HG03558 (cell line): Measurements from ENCODE around the gene A3GALT2.

Experiments used
- ATAC-seq: cut with Tn5 transposase; IDR thresholded peaks from one replicate; pipeline ENCODE4 v1.9.1; 2021; ENCODE audit warnings: moderate number of reproducible peaks; ENCODE audit not compliant: unreplicated experiment; ENCODE audit errors: extremely low read depth

The A3GALT2 gene

DNA sequence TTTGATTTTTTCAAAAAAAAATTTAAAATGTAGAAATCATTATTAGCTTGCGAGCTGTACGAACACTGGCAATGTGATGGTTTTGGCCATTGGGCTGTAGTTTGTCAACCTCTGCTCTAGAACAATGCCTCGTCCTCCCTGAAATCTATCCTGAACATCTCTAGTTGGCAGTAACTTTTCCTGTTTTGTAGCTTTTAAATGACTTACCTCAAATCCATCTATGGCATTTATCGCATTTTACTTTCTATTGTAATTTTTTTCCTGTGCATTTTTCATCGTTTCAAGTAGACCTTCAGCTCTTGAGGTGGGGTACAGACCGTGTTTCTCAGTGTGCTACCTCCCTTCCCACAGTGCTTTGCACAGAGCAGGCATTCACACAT lies 30.4 kb upstream of the A3GALT2 start:
- ATAC-seq = no peak

DNA sequence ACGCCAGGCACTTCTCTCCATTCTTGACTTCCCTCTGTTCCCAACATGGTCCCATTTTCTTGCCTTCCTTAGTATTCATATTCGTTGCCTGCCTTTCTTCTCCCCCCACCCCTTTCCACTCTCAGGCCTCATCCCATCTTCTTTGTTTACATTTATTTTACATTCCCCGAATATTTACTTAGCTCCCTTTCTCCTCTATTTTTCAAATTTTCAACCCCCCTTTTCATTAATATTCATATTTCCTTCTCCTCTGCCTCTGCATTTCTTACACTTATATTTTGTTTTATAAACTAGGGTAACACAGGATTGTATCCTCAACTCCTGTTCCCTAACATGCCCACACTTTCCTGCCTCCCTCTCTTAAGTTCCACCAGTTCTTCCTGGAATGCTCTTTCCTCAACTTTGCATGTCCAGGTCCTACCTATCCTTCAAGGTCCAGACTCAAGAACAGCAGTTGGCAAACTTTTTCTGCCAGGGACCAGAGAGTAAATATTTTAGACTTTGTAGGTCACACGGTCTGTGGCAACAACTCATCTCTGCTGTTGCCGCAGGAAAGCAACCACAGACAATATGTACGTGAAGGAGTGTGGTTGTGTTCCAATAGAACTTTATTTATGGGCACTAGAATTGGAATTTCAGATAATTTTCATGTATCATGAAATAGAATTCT lies 29.8 kb upstream of the A3GALT2 start:
- no peak for ATAC-seq

DNA sequence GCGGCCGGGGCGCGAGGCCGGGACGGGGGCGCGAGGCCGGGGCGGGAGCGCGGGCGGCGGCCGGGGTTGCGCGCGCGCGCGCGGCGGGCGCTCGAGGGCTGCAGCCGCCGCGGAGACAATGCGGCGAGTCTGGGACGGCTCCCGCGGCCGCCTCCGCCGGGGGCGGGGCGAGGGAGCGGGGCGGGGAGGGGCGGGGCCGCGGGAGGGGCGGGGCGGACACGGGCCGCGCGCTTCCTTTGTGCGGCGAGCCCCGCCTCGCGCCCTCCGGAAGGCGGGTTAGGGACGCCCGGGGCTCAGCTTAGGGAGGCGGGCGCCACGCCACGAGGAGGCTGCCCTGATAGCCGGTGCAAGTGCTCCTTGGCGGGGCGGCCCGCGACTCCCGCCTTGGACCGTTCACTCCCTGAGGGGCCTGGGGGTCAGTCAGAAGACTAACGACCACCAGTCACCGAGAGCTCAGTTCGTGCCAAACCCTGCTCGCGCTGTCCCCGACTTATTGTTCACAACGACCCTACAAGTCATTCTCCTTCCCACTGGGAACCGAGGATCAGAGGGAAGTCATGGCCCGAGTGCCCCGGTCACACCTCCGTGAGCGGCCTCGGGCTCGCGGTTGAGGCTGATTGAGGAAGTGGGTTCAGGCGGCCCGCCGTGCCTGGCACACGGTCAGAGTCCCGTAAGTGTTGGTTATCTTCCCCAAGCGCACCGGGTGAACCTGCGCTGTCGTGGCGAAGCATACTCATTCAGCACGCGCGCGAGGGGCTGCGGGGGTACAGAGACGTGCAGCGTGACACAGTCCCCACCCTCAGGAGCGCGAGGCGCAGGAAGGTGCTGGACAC lies 29.1 kb upstream of the A3GALT2 start:
- peak; percentile 57 for ATAC-seq

DNA sequence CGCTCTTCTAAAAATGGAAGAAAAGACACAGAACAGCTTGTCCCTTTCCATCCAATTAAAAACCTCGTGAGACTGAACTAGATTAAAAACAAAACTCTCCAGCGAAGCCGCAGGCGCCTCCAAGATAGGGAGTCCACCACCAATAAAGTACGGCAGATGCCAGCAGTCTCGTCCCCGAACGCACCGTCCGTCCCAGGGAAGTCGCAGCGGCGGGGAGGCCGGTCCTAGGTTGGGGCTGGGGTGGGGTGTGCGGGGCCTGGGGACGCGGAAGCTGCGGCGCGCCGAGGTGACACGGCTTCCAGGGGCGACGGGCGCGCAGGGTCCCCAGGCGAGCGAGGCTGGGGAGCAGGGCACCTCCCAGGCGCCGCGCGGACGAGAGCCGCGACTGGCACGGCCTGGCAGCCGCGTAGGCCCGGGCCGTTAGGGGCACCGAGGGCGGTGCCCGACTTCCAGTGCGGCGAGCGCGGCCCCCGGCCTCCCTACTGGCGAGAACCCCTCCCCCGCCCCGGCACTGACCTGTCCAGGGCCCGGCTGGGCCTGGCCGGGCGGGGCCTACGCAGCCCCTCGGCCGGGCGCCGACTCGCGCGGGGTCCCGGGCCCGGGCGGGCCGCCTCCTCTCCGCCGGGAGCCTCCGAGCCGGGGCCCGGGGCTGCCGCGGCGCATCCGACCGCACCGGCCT lies 28.3 kb upstream of the A3GALT2 start:
- ATAC-seq = peak; percentile 16

DNA sequence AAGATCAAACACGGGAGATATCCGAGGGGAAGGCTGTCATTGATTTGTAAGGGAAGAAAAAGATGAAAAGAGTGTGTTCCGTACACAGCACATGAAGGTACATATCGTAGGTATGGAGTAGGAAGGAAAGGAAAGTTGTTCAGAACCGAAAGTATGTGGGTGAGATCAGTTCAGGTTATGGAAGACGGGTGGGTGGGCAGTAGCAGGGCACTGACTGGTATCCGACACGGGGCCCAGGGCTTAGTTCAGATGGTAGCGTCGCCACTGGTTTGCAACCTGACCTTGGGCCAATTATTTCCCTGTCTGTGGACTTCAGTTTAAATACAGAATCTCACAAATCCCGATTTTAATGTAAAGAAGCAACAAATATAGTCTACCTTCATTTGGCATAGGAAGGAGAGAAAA lies 27.8 kb upstream of the A3GALT2 start:
- no peak for ATAC-seq

DNA sequence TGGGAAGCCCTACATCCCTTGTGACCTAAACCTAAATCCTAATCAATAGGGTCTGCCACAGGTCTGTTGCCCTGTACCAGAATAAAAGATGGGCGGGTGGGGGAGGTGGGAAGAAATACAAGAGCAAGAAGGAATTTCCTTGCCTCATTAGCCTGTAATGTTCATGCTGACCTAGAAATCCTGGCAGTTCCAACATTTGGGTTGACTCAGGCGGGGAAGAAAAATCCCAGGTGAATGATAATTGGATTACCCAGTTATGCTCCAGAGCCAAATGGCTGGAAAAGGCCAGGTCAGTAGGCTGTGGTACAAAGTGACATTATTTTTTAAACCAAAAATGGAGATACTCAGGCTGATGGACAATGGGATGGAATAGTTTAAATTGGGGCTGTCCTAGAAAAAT lies 27.3 kb upstream of the A3GALT2 start:
- ATAC-seq = no peak

DNA sequence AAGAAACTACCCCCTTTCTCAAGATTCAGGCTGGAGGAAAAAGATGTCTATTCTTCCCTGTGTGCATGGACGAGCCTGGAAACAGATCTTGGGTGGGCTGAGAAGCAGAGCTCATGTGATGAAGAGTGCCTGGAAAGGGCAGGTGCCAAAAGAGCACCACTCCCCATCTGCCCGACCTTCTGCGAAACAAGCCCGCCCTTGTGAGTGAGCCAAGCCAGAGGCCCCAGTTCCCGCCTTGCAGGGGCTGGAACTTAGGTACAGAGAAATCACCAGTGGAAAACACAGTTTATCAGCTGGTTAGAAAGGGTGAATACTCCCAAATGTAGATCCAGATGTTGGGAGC lies 26.7 kb upstream of the A3GALT2 start:
- ATAC-seq = no peak

DNA sequence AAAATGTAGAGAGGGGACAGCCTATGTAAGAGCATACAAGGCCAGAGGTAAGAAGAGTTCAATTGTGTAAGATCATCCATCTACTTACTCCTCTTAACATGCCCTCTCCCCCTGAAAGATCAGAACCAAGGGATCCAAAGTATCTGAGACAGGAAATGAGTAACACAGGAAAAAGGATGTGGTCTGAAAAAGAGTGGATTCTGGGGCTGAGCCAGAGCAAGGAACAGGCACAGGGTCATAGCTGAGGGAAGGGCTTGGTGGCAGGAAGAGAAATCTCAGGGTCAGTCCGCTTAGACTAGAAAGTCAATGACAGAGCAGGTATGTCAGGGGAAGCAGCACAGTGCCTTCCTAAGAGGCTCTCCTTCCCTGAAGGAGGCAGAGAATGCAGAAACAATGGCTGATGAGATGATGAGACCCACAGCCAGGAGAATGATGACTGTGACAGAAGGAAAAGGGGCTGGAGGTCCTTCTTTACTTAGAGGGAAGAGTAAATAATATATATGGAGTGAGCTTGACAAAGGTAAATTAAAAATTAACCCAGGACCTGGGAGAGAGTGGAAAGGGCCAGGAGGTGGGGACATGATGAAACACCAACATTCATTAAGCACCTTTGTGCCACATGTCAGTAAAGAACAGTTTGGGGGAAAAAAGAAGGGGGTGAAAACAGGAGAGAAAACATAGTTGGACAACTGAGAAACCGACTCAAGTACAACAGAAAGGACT lies 26.2 kb upstream of the A3GALT2 start:
- no peak for ATAC-seq

DNA sequence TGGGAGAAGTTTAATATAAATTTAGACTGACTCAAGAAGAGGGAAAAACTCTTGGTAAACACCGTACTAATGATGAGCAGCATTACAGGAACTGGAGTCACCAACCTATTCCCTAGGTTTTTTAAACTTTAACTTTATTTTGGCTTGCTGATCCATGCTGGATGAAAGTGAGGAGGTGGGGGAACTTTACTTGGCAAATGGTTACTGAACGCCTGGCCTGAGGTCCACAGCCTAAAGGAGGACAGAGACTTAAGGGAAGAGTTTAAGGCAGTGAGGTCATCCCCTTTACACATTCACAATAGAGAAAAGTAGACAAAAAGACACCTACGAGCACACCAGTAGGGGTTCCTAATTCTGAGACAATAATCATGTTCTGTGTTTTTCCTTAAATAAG lies 25.6 kb upstream of the A3GALT2 start:
- ATAC-seq = no peak

DNA sequence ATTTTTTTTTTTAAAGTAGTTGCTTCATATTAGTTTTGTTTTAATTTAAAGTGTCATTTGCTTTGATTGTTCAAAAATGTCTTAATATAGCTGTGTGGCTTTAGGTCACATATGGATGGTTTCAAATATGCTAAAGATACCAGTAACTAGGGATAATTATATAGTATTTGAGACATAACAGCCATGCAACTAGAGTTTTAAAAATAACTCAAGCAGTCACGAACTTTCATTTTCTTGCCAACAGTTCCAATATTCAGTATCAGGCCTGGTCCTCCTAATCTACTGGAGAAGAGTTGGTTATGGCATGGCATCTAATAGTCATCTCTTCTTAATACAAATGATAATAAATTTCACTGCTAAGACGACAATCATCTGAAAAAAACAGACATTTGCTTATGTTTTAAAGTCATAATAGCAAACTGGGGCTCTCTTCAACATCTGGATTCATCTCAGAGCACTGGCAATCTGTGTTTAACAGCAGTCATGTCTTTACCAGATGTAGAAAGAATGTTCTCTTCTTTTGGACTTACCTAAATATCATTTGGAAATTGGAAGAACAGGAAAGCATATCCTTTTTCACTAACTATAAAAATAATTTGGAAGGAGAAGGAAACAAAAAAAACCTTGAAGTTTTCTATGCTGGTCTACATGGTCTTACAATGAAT lies 24.1 kb upstream of the A3GALT2 start:
- ATAC-seq = no peak

DNA sequence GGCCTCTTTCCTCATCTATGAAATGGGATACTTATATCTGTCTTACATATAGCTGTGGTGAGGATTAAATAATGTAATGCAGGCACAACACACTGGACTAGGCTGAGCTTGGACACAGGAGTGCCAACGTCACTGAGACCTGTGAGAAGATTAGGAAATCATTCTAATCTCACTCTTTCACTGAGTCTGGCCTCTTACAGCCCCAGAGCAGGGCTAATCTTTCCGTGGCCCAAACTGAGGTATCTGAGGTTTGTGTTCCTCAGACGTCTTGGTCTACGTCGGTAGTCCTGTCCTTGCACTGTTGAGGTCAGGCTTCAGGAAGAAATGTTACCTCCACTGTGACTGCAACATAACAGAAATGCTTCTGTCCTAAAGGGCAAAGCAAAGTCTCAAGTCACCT lies 22.6 kb upstream of the A3GALT2 start:
- no peak for ATAC-seq

DNA sequence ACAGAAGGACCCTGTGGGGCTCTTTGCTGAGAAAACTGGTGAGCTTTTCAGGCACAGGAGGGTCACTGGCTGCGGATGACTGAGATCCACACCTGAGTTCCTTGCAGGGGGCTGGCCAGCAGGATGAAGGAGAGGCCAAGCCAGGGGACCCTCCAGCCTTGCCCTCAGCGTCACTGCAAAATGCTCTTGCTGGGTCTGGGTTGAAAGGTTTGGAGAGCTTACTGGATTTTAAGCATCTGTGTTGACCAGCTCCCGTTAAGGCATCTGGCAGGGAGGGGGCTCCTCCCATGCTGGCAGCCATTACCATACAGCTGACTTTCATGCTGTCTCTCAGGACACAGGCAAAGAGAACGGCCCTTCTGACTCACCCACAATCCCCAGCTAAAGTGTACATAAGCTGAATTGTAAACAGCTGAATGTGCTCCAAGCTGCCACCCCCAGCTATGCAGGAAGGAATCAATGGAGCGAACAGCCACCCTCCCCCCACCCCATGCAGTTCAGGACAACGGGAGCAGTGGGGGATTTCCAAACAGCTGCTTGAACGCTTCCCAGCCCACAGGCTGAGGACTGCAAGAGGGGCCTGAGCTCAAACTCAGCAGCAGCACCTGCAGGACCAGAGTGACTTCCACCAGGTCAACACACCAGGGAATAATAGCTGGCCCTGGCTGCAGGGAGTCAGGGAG lies 21.3 kb upstream of the A3GALT2 start:
- no peak for ATAC-seq

DNA sequence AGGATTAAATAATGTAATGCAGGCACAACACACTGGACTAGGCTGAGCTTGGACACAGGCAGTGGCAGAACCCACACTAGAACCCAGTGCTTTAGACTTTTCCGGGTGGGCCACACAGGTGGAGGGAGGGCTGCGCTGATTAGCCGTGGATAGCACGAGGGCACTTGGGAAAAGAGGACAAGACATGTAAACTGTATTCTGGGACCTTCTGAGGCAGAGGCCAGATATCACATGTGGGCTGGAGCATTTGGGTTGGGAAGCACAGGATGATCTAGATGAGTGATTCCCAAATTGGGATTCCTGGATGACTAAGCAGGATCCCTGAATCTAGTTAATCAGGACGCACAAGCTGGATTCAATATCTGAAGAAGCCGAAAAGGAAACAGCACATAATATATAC lies 20.3 kb upstream of the A3GALT2 start:
- ATAC-seq = no peak

DNA sequence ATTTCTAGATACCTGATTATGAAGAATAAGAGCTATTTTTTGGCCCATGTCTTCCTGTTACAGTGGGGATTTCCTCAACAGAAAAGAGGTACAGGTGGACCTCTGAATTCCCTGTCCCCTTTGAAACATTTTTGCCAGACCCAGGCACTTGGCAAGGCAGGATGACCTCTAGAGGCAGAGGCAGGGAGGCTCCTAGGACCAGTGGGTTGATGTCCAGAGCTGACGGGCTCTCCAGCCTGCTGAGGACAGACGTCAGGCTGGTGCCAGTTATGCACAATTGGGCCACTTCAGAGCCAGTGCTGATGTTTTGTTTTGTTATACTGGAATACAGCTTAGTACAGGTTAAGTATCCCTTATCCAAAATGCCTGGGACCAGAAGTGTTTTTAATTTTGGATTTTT lies 18.5 kb upstream of the A3GALT2 start:
- ATAC-seq = no peak

DNA sequence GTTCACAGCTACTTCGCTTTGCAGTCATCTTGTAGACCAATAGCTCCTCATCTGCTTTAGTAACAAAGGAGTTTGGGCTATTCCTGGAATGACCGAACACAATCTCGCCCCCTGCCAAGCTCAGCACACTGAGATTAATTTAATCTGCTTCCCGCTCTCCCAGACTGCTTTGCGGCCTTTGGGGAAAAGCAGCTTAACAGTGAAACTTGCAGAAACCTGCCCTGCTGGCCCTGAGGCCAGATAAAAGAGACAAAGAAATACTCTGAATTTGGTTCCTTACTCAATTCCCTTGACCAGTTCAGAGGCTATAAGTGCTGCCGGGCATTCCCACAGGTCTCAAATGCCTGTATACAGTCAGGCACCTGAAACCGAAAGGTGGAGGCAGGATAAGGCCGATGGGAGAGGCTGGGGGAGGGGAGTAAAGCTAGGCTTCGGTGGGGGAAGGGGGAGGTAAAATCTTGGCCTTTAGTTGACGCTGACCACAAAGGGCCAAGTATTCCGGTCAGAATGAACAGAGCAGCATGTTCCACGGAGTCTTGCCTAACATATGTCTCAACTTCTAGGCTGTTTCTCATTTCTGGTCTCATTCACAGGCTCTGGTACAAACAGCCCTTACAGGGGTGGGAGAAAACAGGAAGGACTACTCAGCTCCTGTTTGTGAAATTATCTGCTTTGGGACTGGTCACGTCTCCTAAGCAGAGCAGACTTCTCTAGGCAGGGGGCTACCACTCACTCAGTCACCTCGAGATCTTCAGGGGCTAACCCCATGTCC lies 17.7 kb upstream of the A3GALT2 start:
- ATAC-seq = no peak

DNA sequence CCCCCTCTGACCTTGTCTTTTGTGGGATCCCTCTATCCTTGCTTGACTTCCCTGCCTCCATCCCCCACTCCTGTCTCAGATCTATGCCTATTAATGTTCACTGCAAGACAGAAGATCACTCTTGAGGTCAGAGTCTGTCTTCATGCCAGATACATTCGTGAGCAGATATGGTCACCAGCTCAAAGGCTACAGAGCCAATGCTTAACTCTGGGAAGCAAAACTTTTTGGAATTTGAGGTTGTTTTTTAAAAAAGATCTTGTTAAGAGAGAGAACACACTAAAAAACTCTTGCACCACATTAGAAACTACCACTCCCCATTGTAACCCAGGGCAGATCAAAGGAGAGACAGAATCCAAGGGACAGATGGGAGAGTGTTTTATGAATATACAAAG lies 17.1 kb upstream of the A3GALT2 start:
- ATAC-seq = no peak

DNA sequence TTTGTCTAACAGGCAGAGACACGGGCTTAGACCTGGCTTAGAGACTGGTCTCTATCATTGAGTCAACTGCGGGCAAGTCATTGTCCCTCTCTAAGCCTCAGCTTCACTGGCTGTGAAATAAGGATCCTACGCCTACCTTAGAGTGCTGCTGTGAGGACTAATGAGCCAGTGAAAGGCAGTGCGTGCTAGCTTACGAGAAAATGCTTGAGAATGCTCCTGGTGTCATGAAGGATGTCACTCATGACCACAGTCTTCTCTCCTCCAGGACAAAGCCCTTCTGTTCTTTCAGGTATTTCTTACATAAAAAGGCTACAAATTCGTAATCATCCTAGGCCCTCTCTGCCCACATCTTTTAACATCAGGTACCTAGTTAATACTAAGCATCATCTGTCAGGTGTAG lies 16.5 kb upstream of the A3GALT2 start:
- no peak for ATAC-seq

DNA sequence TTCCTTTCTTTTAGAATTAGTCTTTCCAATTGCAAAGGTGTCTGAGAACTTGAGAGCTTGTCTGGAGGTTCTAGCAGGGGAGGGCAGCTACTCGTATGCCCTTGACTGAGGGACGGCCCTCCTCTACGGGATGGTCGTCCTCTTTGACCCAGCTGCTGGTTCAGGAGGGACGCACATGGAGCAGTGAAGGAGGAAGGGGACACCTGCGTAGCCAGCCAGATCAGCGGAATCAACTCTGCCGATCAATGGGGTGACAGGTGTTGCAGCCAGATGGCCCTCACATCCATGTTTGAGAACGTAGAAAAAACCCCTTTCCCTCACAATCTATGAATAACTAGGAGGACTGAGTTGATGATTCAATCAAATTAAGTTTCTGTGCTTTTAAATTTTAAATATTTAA lies 15.7 kb upstream of the A3GALT2 start:
- no peak for ATAC-seq

DNA sequence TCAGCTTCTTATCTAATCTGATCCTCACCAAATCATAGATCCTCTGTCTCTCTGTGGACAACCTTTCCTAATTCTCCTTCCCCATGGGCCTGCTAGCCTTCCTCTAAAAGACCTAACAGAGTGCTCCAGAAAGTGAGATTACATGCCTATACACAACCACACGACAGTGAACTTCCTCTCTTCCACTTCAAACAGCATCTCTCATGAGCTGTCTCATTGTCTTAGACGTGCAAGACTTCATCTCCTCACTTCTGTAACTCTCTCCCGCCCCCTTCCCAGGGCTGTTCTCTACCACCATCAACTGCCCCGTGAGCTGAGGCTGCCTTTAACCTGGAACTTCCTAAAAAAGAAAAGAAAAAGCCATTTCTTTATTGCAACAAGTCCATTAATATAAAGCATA lies 14.1 kb upstream of the A3GALT2 start:
- ATAC-seq = no peak
